GM18508 (cell line): ENCODE results near the gene FUT2.
"Not testable (repeated sequence)": the region's sequence is repeated elsewhere in the genome, so short reads cannot be mapped to it uniquely, and the experiment has no call there.

Experiments used
- ATAC-seq: cut with Tn5 transposase; IDR thresholded peaks from one replicate; pipeline ENCODE4 v1.9.1; 2021; ENCODE audit warnings: moderate number of reproducible peaks; ENCODE audit not compliant: insufficient read depth, unreplicated experiment

The FUT2 gene

DNA sequence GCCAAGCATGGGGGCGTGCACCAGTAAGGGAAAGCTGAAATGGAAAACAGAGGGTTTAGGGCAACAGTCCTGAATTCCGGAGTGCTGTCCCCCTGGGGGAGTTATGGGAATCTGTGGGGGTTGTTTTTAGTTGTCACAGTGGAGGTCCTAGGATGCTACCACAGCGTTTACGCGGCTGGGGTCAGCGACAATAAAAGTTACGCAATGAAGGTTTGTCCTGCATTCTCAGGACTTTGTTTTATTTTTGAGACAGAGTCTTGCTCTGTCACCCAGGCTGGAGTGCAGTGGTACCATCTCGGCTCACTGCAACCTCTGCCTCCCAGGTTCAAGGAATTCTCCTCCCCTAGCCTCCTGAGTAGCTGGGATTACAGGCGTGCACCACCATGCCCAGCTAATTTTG, 2.1 kb upstream of the FUT2 start:
- not testable (repeated sequence) for ATAC-seq

DNA sequence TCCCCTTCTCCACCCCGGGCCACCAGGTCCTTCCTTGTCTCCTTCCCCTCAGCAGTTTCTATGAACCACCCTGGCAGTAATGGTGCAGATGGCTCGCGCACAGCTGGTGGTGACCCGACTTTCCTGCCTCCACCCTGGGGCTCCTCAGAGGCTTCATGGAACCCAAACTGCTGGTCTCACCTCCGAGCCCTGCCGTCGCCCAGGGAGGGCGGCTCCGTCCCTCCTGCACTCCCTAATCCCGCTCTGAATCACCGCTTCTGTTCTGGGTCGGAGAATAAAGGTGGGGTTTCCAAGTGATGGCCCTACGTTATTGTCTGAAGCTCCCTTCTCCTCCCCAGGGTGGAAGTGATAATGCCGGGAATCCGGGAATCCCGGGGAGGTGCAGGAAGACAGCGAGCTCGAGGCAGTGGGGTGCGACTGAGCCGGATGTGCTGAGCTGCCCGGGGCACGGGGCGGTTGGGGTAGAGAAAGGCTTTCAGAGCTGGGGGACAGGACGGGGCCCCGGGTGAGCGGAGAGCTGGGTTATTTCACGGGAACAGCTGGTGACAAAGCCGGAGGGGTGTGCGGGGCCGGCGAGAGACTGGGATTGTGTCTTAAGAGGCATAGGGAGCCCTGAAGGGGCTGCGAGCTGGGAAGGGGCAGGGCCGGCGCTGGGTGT, 711 bp downstream of the FUT2 start:
- no peak for ATAC-seq

DNA sequence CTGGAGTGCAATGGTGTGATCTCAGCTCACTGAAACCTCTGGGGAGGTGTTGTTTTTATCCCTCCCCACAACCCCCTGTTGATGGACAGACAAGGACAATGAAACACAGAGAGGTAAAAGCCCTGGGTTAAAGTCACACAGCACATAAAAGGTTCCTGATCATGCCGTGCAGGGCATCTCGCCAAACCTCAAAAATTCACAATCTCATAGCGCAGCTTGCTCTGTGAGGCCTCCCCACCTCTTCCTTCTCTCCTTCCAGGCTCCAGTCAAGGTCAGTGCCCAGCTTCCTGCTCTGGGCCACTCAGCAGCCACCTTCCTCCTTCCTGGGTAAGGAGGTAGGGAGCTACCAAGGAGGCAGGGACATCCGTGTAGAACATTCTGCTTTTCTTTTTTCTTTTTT, 2.3 kb downstream of the FUT2 start:
- no peak for ATAC-seq

DNA sequence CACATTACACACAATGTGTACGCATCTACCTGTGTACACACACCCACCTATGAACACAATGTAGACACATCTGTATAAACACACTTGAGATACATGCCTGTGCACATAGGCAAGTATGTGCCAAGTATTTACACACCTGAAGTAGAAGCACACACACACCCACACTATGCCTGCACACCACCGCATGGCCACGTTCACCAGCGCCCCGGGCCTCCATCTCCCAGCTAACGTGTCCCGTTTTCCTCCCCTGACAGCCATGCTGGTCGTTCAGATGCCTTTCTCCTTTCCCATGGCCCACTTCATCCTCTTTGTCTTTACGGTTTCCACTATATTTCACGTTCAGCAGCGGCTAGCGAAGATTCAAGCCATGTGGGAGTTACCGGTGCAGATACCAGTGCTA, 6.9 kb downstream of the FUT2 start:
- no peak for ATAC-seq

DNA sequence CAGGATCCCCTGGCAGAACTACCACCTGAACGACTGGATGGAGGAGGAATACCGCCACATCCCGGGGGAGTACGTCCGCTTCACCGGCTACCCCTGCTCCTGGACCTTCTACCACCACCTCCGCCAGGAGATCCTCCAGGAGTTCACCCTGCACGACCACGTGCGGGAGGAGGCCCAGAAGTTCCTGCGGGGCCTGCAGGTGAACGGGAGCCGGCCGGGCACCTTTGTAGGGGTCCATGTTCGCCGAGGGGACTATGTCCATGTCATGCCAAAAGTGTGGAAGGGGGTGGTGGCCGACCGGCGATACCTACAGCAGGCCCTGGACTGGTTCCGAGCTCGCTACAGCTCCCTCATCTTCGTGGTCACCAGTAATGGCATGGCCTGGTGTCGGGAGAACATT, 7.5 kb downstream of the FUT2 start:
- ATAC-seq, result no peak

DNA sequence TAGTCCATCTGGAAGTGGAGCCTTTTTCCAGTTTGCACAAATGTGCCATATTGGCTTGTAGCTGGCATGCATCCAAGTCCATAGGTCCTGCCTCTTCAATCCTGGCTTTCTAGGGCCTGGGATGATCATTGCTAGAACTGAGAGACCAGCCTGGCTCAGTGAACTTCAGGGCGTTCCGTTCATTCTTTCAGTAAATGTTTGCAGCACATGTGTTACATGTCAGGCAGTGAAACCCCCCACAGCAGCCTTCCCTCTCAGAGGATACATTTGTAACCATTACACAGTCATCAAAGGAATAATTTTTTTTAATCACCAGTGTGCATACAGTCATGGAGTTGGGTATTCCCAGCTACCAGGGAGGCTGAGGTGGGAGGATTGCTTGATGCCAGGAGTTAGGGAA, 9.7 kb downstream of the FUT2 start:
- ATAC-seq, result no peak

DNA sequence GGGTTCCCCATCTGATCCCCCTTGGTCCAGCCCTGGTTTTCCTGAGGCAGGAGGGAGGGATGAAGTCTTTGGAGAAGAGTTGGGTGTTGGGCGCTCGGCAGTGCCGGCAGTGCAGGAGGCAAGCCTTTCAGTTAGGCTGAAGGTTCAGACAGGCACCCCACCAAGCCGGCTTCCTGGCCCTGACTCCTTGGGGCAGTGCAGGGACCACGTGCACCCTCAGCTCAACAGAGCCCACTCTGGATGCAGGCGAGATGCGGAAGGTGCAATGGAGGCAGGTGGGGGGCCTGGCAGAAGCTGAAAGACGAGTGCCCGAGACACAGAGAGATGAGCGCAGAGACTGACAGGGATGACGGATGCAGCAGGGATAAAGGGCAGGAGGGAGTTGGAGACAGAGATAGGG, 12.7 kb downstream of the FUT2 start:
- ATAC-seq, result no peak

DNA sequence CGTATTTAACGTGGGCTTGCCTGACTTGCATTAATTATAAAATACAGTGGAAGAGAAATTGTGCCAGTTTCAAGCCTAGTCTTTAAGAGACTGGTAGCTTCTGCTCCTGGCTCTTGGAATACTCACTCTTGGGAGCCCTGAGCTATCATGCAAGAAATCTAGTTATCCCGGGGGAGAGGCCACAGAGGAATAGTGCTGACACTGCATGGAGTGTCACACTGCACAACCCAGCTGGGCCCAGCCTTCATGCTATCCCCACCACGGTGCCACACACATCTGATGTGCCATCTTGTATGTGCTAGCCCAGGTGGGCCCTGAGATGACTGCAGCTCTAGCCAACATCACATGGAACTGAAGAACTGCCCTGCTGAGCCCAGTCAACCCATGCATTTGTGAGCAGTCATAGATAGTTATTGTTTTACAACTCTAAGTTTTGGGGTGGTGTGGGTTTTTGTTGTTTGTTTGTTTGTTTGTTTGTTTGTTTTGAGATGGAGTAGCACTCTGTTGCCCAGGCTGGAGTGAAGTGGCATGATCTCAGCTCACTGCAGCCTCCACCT, 15.4 kb downstream of the FUT2 start:
- ATAC-seq, result no peak

DNA sequence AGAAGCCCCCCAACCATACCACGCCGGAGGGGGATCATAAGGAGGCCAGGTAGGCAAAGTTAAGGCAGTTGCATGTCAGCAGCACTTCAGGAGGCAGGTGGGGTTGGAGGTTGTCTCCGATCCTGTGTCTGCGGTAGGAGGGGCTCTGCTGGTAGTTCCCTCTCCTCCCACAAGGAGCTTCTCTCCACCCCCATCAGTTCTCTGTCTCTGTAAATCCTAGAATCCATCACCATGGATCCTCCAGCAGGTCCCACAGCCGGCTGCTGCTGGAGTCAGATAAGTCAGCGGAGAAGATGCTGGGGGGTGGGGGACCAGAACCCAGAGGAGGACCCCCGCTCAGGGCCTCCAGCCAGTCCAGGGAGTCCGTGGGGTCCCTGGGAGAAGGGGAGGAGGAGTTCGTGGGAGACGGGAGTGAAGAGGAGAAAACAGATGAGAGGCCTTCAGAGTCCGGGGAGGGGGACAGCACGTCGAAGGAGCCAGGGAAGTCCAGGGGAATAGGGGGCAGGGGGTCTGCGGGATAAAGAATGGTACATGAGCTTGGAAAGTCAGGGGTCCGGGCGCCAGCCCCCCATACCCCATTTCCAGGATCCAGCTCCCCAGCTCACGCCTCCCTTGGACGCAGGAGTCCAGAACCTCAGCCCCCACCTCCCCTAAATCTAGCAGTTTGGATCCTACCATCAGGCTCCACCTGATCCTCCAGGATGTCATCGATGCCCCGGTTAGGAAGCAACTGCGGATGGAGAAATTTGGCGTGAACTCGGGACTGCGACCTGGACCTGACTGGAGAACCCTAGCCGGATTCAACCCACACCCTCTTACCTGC, 17.5 kb downstream of the FUT2 start:
- no peak for ATAC-seq

DNA sequence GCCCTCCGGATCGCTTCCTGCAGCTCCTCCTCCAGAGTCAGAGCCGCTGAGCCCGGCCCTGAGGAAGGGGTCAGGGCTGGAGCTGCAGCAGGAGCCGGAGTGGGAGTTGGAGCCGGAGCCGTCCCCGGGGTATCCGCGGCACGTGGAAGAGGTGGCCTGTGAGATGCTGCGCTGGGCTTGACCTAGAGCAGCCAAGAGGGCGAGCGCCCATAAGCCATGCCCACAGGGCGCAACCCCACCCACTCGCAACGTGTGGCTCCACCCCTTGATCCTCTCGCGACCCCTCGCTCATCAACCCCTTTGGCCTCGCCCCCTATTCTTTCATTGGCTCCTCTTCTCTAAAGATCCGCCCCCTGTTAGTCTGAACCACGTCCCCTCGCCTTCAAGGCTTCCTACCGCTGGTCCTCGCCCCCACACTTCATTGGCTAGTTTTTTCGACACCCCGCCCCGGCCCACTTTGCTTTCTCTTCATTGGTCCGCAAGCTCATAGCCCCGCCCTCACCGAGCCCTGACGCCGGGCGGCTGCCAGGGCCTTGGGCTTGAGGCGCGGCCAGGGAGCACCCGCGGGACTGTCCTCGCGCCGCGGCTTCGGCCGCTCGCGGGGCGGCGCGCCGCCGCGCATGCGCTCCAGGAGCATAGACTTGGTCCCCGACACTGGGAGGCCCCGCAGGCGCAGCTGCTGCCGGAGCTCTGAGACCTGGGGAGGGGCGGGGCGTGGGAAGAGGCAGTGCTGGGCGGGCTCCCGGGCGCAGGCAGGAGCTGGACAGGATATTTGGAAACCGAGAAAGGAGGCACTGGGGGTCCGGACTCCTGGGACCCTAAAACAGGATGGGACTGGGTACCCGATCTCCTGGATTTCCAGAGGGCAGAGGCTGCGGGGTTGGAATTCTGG, 18.3 kb downstream of the FUT2 start:
- peak; percentile 70 for ATAC-seq

DNA sequence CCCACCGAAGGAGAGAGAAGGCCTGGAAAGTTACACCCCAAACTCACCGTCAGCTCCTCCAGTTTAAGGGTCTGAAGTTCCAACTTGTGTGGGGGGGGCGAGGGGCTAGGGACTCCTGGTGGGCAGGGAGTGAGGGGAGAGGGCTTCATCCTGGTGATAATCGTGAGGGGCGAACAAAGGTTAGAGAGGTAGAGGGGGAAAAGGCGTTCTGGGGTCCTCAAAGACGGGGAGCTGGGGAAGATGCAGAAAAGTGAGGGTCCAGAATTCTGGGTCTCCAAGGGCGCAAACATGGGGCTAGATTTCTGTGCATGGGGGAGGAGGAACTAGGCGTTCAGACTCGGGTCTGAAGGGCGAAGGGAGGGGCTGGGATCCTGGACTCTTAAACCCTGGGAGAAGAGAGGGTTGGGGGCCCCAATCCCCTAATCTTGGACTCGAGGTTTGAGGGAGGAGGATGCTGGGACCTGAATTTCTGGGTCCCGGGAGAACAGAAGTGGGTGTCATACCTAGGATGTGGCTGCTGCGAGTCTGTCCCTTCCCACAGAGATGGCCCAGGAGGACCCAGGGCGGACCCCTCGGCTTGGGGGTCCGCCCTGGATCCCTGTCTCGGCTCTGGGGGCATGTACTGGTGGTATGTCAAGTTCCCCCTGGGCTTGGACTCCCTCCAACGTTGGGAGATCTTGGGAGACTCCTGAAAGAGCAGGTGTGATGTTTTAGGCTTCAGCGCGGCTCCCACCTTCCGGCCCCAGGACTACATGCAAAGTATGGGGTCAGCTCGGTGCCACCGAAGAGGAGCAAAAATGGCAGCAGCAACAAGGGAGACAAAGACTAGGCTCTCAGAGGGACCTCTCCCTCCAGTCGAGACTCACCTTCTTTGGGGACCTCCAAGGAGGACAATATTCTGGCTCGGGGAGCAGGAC, 19.2 kb downstream of the FUT2 start:
- ATAC-seq, result no peak

DNA sequence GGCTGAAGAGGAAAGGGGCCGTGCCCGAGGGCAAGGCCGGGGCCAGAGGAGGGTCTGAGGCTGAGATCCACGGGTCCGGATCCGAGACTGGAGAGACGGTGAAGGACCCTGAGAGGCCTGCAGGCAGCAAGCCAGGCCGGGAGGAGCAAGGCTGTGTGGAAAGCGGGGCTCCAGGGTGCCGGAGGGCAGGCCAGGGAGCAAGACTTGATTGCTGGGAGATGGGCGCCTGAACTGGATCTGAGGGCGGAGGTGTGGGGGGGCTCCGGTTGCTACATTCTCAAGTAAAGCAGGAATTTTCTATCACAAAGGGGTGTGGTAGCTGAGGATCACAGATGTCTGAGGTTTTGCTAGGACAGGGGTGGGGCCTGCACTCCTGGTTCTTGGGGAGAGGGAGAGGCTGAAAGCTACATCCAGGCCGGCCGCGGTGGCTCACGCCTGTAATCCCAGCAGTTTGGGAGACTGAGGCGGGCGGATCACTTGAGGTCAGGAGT, 20.0 kb downstream of the FUT2 start:
- ATAC-seq, result no peak

DNA sequence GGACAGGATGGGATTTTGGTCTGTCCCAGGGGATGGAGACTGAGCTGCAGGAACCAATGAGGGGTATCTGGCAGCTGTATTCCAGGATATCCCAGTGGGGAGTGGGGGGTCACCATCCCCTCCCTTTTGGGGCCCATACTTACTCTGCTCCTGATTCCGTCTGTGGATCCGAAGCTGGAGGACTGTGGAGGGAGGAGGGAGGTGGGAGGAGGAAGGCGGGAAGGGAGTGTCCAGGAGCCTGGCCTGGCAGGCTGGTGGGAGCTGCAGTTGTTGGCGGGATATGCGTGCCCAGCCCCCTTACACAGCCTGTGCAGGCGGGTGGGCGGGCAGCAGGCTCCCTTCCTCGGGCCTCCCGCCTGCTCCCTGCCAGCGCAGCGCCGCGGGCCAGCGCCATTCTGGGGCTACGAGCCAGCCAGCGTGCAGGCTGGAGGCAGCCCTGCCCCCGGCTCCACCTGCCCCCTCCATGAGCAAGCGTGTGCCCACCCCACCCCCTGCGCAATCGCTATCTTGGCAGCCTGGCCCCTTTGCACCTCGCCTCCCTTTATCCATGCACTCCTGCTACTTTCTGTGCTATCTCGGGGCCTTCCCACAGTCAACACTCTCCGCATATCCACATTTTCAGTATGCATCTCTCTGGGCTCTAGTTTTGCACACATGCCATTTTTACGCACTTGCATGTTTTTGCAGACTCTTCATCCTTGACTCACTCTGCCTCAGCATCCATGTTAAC, 21.0 kb downstream of the FUT2 start:
- ATAC-seq, result no peak

DNA sequence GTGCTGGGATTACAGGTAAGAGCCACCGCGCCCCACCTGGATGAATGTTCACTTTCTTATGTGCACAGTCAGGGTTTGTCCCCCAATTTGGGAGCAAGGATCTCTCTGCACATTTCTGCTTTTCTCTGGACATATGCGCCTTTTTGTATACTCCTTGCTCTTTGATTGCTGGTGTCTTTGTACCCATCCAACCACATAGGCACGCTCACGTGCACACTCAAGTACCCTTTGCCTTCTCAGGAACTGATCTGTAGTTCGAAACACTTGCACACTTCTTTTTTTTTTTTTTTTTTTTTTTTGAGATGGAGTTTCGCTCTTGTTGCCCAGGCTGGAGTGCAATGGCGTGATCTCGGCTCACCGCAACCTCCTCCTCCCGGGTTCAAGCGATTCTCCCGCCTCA, 22.3 kb downstream of the FUT2 start:
- not testable (repeated sequence) for ATAC-seq

DNA sequence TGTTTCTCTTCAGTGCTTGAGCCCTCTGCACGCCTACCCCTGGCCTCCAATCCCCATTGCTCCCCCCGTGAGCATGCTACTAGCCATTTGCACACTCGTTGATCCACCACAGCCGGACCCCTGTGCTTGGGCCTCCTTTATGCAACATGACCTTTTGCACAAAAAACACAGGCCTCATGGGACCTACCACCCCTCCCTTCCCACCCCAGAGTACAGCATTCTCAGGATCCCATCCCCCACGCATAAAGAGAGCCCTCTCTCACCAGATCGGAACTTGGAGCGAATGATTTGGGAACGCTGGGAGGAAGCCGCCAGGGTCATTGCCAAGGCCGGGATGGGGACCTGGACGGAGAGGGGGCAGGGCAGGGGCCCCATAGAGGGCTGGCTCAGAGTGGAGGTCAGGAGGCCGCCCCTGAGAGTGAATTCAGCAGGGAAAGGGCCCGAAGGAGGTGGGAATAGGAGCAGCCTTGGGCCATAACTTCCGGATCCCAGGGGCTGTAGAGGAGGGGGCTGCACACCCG, 23.0 kb downstream of the FUT2 start:
- no peak for ATAC-seq

DNA sequence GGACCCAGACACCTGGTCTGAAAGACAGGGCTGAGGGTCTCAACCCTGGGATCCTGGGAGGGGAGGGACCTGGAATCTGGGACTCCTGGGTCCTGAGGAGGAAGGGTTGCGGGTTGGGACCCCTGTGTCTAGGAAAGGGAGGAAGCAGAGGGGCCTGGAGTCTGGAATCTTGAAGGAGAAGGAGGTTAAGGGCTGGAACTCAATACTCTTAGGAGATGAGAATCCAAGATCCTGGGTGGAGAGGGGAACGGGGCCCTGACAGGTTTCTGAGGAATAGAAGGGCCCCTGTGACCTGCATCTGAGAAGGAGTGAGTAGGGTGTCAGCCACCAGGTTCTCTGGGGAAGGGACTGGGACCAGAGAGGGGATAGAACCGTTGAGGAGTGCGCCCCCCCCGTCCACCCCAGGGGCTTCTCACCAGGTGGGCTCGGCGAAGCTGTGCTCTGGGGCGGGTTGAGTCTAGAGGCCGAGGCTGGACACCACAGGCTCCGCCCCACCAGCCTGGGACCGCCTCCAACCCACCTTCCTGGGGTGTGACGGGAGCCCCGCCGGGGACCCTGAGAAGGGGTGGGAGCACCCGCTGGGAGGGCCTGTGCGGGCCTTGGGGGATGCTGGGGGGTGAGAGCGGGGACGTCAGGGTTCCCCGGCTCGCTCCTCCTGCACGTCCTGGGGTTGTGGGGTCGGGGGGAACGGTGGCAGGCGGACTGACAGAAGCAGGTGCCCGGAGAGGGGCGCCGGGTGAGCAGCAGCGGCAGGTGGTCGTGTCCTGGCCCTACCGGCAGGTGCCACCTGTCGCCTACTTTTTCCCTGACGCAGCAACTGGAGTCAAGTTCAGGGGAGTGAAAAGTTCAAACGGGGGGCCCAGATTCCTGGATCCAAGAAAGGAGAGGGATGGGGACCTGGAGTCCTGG, 23.7 kb downstream of the FUT2 start, which contains the start of gene MAMSTR:
TSS of gene MAMSTR (minus strand) at position 463 of the 909 bp plus-strand sequence. CDS start 694 bp downstream, outside the sequence.
- no peak for ATAC-seq

DNA sequence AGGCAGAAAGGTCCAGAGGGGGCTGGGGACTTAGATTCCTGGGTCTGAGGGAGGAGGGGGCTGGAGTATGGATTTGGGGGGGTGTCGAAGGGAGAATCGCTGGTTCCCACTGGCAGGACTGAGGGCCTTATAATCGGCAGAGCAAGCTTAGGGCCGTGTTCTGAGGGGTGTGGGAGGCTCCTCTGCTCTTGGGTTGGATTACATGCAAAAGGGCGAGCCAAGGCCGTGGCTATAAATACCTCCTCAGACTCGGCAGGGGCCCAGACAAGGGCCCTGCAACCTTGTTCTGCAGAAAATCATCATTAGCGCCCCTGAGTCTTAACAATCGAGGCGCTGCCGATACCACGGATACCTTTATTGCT, 24.5 kb downstream of the FUT2 start:
- no peak for ATAC-seq
